HG02840 (cell line): Measurements from ENCODE around the gene MON2.
A peak's percentile ranks its signal among the peaks of the same experiment; 100 is the strongest.
"Not testable (repeated sequence)": the region's sequence is repeated elsewhere in the genome, so short reads cannot be mapped to it uniquely, and the experiment has no call there.

Experiments
- ATAC-seq: cut with Tn5 transposase; IDR thresholded peaks from one replicate; pipeline ENCODE4 v1.9.1; 2021; ENCODE audit warnings: mild to moderate bottlenecking, moderate library complexity, moderate number of reproducible peaks; ENCODE audit not compliant: unreplicated experiment, low FRiP score

MON2 gene

DNA sequence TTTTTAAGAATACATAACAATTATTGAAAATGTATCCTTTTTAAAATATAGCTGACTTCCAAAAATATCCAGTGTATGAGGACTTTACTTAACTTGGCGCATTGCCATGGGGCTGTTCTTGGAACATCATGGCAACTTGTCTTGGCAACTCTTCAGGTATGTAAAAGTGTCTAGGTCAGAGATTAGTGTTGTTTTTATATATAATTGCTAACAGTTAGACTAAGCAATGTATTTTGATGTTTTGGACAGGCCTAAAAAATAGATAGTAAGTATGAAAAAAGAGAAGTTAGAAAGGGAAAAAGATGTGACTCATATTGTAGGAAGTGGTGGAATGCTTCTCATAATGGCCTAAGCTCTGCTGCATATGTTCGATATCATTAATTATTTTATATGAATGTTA is 70.9 kb downstream of the MON2 start:
- ATAC-seq: no peak

DNA sequence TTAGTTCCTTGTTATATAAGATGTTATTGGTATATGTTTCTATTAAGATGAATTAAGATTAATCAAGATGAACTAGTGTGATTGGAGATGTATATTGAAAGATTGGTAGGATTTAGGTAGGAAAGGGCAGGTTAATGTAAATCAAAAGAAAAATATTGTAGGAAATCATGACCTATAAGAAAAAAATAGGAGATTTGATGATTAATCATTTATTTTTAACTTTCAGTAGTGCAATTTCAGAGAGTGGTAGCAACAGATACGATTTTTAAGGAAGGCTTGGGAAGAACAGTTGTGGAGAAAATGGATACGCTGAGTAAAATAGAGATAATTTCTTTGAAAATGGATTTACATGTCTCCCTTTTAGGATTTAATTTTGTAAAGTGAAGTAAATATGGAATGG is 73.7 kb downstream of the MON2 start:
- no peak for ATAC-seq

- ATAC-seq: no peak
Measured at GRCh38 chr12:62542814-62543213, 76.2 kb downstream of the MON2 start.

- ATAC-seq: no peak
Measured at GRCh38 chr12:62543324-62543723, 76.7 kb downstream of the MON2 start.

DNA sequence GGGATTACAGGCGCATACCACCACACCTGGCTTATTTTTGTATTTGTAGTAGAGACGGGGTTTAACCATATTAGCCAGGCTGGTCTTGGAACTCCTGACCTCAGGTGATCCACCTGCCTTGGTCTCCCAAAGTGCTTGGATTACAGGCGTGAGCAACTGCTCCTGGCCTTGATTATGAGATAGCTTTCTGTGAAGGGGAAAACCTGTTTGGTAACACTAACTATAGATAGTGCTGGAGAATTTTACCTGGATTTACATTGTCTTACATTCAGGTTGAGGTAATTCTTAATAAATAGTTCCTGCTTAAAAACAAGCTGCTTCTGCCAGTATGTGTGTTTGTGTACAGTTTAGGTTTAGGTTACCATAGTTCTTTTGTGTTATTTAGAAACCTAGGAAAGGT is 77.1 kb downstream of the MON2 start:
- no peak for ATAC-seq

GRCh38 chr12:62552906-62553556 is 86.4 kb downstream of the MON2 start:
- no peak for ATAC-seq

DNA sequence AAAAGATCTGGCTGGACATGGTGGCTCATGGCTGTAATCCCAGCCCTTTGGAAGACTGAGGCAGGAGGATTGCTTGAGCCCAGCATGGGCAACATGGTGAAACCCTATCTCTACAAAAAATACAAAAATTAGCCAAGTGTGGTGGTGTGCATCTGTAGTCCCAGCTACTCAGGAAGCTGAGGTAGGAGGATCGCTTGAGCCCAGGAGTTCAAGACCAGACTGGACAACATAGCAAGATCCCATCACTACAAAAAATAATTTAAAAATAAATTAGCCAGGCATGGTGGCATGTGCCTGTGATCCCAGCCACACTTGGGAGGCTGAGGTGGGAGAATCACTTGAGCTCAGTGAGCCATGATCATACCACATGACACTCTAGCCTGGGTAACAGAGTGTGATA is 92.7 kb downstream of the MON2 start:
- not testable (repeated sequence) for ATAC-seq

DNA sequence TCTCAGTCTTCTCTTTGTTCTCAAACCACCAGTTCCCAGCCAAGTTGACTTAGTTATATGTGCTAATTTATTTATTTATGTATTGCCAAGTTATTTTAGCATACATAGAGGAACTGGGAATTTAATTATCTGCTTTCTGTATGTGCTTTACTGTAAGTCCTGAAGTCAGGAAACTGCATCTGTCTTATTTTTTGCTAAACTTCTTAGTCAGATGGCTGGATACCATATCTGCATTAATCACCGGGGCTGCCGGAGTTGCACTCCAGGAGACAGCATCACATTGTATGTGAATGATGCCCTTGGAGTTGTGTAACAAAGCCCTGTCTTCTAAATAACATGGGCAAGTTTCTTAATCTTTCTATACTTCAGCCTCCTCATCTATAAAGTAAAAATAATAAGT is 96.2 kb downstream of the MON2 start:
- ATAC-seq: no peak

GRCh38 chr12:62575036-62575435 is 108.4 kb downstream of the MON2 start:
- ATAC-seq: no peak

DNA sequence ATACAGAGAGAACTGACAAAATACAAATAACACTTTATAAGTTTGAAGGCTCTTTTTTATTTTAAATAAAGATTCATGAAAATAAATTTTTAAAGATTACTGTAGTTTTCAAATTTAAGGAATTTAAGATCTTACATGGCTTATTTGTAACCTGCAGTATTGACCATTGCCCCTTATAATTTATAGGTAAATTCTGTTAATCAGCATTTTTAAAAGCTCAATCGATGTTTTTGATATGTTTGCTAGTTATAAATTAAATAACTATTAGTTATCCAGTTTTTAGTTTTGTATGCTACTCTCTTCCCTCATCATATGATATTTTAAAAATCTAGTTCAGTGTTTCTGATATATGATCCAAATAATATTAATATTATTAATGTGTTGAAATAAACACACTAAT is 109.9 kb downstream of the MON2 start:
- no peak for ATAC-seq

GRCh38 chr12:62578726-62579125 is 112.1 kb downstream of the MON2 start:
- no peak for ATAC-seq

GRCh38 chr12:62581288-62582064 is 114.8 kb downstream of the MON2 start:
- ATAC-seq: no peak

- no peak for ATAC-seq
Measured at GRCh38 chr12:62582065-62582366, 115.4 kb downstream of the MON2 start.

DNA sequence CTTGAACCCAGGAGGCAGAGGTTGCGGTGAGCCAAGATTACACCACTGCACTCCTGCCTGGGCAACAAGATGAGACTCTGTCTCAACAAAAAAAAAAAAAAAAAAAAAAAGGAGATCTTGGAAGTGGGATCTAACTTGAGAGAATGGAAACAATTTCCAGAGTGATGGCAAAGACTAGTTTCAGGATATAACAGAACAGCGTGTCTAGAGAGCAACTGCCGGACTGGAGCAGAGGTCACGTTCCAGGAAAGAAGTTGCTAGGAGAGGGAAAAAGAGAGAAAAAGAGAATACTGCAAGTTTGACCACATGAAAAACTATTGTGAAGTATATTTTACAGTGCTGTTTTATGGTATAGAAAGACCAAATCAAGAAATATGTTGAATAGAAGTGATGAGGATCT is 118.0 kb downstream of the MON2 start:
- no peak for ATAC-seq

GRCh38 chr12:62586850-62587249 is 120.2 kb downstream of the MON2 start:
- no peak for ATAC-seq

- ATAC-seq: no peak
Measured at GRCh38 chr12:62588916-62589315, 122.3 kb downstream of the MON2 start.

DNA sequence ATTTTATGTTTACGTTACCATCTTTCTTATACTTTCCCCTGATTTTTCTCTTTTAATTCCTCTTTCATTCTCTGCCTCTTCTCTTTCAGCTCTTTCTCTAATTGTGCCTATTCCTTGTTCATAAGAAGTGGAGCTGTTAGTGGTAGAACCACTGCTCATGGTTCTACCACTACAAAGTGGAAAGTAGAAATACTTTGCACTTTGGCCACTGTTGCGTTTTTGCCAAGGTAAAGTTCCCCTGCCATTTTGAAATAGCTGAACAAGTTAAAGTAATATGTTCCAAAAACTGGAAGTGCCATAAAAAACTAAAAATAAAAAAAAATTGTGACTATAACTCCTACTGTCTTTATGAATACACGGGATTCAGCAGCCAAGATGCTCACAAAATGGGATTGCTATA is 130.6 kb downstream of the MON2 start:
- no peak for ATAC-seq

- ATAC-seq: no peak
Measured at GRCh38 chr12:62598846-62599245, 132.2 kb downstream of the MON2 start.

GRCh38 chr12:62599854-62600437 is 133.3 kb downstream of the MON2 start:
- no peak for ATAC-seq

- no peak for ATAC-seq
Measured at GRCh38 chr12:62601765-62602164, 135.1 kb downstream of the MON2 start.

DNA sequence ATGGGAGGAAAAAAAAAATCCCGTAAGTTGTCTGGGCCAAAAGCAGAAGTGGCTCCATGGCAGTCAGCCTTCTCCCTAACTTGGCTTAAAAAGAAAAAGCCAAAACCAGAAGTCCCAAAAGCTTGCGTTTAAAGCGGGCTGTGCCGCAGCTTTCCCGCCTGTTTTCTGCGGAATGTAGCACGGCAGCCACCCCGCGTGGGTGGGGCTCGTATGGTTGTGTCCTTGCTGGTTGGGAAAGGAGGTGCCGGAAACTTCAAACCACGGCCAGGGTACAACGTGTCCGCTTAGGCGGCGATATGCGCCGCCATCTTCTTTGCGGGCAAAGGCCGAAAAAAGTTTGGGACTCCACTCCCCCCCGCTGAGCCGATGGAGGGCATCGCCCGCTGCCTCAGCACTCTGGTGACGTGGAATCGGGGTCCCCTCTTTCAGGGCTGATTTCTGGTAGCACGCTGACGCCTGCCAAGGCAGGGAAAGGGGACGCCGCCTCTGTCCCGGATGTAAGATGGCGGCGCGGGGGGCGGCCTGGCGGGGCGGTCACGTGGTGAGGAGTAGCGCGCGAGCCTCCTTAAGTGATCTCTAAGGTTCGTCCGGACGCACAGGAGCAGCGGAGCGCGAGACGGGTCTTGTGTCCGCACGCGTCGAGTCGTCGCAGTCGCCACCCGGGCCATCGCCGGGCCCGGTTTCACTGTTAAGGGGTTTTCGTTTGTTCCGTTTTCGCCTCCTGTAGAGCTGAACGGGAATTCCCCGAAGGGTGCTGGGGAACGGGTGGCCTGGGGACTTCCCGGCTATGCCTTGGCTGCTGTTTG is 135.8 kb downstream of the MON2 start:
- ATAC-seq: peak; percentile 73
